Activated CD4-positive, CD25-positive, alpha-beta regulatory T cell (primary cell): ENCODE measurements around the gene FAM53A.
A peak's percentile ranks its signal among the peaks of the same experiment; 100 is the strongest.
"Not testable (repeated sequence)": the region's sequence is repeated elsewhere in the genome, so short reads cannot be mapped to it uniquely, and the experiment has no call there.

Experiments
- DNase-seq, 4 experiments: peaks; one replicate each; lab custom pipeline; 2025; lab: John Stamatoyannopoulos, UW

FAM53A gene

GRCh38 chr4:1686440-1687036 is 2.4 kb upstream of the FAM53A start:
- DNase-seq: no peak

- DNase-seq: no peak
These were observed 1.4 kb upstream of the FAM53A start for GRCh38 chr4:1685235-1686150.

- peak in 3 of 4 experiments; percentile 91 to 93 (median 92) for DNase-seq
These were observed 557 bp upstream of the FAM53A start for GRCh38 chr4:1684506-1685234.

GRCh38 chr4:1683261-1683735 is 815 bp downstream of the FAM53A start:
- no peak for DNase-seq

- DNase-seq: no peak
These were observed 1.3 kb downstream of the FAM53A start for GRCh38 chr4:1682860-1683259.

GRCh38 chr4:1678244-1678643 is 5.9 kb downstream of the FAM53A start:
- DNase-seq: no peak

GRCh38 chr4:1676605-1677525 is 7.2 kb downstream of the FAM53A start:
- no peak for DNase-seq

GRCh38 chr4:1675802-1676137 is 8.3 kb downstream of the FAM53A start:
- no peak for DNase-seq

- DNase-seq: no peak
These were observed 8.8 kb downstream of the FAM53A start for GRCh38 chr4:1675136-1675801.

GRCh38 chr4:1674682-1675081 is 9.4 kb downstream of the FAM53A start:
- no peak for DNase-seq

- no peak for DNase-seq
These were observed 10.4 kb downstream of the FAM53A start for GRCh38 chr4:1673671-1674070.

GRCh38 chr4:1671011-1671410 is 13.1 kb downstream of the FAM53A start:
- not testable (repeated sequence) for DNase-seq

GRCh38 chr4:1670279-1670678 is 13.8 kb downstream of the FAM53A start:
- no peak for DNase-seq

- no peak for DNase-seq
These were observed 14.3 kb downstream of the FAM53A start for GRCh38 chr4:1669850-1670249.

- no peak for DNase-seq
These were observed 14.8 kb downstream of the FAM53A start for GRCh38 chr4:1669270-1669669.

- DNase-seq: no peak
These were observed 15.6 kb downstream of the FAM53A start for GRCh38 chr4:1668488-1668840.

GRCh38 chr4:1667273-1667672 is 16.8 kb downstream of the FAM53A start:
- DNase-seq: no peak

- DNase-seq: no peak
These were observed 17.7 kb downstream of the FAM53A start for GRCh38 chr4:1666391-1666790.

- no peak for DNase-seq
These were observed 20.0 kb downstream of the FAM53A start for GRCh38 chr4:1664141-1664540.

- DNase-seq: no peak
These were observed 20.6 kb downstream of the FAM53A start for GRCh38 chr4:1663549-1663948.

GRCh38 chr4:1661695-1662094 is 22.4 kb downstream of the FAM53A start:
- DNase-seq: no peak
